HepG2 (cell line): ENCODE results near the gene HPCAL1. TPM values are rescaled to one million over a fixed set of nuclear protein-coding genes. Genes with fewer than 3 reads are reported as not detected.
A peak's percentile ranks its signal among the peaks of the same experiment; 100 is the strongest.

Experiments
- ATAC-seq: fragments of 200-7000 bp; cut with Tn5 transposase; 3 replicates; pipeline ENCODE4 v1.9.1; 2020; ENCODE audit warnings: mild to moderate bottlenecking, moderate library complexity
- BruUV-seq: library from RNA; stranded (reverse); fragments of 400-500 nt; replicated peaks from 2 replicates; lab custom pipeline; 2021; lab: Mats Ljungman, UMichigan
- CTCF ChIA-PET: fragments of 300-600 bp; formaldehyde crosslinking; extraction: SDS; loops from one replicate; lab custom pipeline; 2021; ENCODE audit warnings: low total read pairs, inconsistent platforms, low intra/inter-chr PET ratio; lab: Yijun Ruan, JAX
- POLR2A ChIA-PET: fragments of 350-600 bp; sonication (Branson Sonifier 250); formaldehyde crosslinking; loops from one replicate; lab custom pipeline; 2020; ENCODE audit warnings: antibody characterized with exemption, inconsistent platforms; lab: Yijun Ruan, JAX
- DNase-seq: peaks from one replicate; pipeline ENCODE4 v3.0.0-alpha.2; 2015; ENCODE audit warnings: low spot score
- FAIRE-seq: peaks from 3 replicates; lab custom pipeline; 2011; peaks lifted over from hg19 to GRCh38; lab: Jason Lieb, UNC
- H2AFZ ChIP-seq: one replicate; pipeline ENCODE4 v1.6.1; 2011; ENCODE audit warnings: low read length, inconsistent platforms
- H3K27ac ChIP-seq: fragments of 300-600 bp; 3 replicates; pipeline ENCODE4 v1.8.0; 2011; ENCODE audit warnings: mixed run types, mild to moderate bottlenecking, mixed read lengths, low read length, inconsistent platforms; ENCODE audit not compliant: insufficient read depth; ENCODE audit errors: extremely low read length
- H3K27me3 ChIP-seq, 2 experiments: fragments of 200-600 bp in 1 of 2; 2 replicates in 1 of 2; 3 replicates in 1 of 2; pipeline versions ENCODE4 v1.6.0 to v1.8.0; 2011; ENCODE audit warnings: low read length in 2 of 2, mild to moderate bottlenecking in 2 of 2, moderate library complexity in 2 of 2, inconsistent platforms in 1 of 2; ENCODE audit not compliant: insufficient read depth in 2 of 2, control insufficient read depth in 1 of 2
- H3K36me3 ChIP-seq, 2 experiments: fragments of 200-600 bp in 1 of 2; replicated peaks in 1 of 2; 2 replicates in 1 of 2; 3 replicates in 1 of 2; pipeline versions ENCODE4 v1.5.1 to v1.8.0; 2011; ENCODE audit warnings: low read length in 2 of 2, inconsistent platforms in 1 of 2; ENCODE audit not compliant: insufficient read depth in 2 of 2, control insufficient read depth in 1 of 2
- H3K4me1 ChIP-seq: 2 replicates; pipeline ENCODE4 v1.5.1; 2012; ENCODE audit warnings: low read length, inconsistent platforms; ENCODE audit not compliant: insufficient read depth
- H3K4me2 ChIP-seq: 2 replicates; pipeline ENCODE4 v1.6.0; 2011; ENCODE audit warnings: low read depth, low read length, inconsistent platforms
- H3K4me3 ChIP-seq, 3 experiments: fragments of 200-600 bp in 1 of 3; sonication (generic), shearing (Covaris generic) in 1 of 3; replicated peaks in 1 of 3; 2 replicates each; pipeline ENCODE4 v1.5.1; 2011 to 2016; ENCODE audit warnings: low read length in 3 of 3, inconsistent platforms in 2 of 3, low read depth in 2 of 3, mild to moderate bottlenecking in 2 of 3, control low read depth in 1 of 3, mixed read lengths in 1 of 3; ENCODE audit not compliant: insufficient read depth in 1 of 3
- H3K79me2 ChIP-seq: one replicate; pipeline ENCODE4 v1.6.1; 2011; ENCODE audit warnings: low read length, inconsistent platforms; ENCODE audit not compliant: insufficient read depth
- H3K9ac ChIP-seq: 2 replicates; pipeline ENCODE4 v1.6.0; 2011; ENCODE audit warnings: mild to moderate bottlenecking, low read depth, low read length, inconsistent platforms; ENCODE audit not compliant: insufficient read depth
- H3K9me3 ChIP-seq: 2 replicates; pipeline ENCODE4 v1.5.1; 2012; ENCODE audit warnings: mild to moderate bottlenecking, low read length
- H4K20me1 ChIP-seq: 2 replicates; pipeline ENCODE4 v1.6.0; 2011; ENCODE audit warnings: inconsistent platforms, mild to moderate bottlenecking, low read length, moderate library complexity; ENCODE audit not compliant: insufficient read depth
- CEBPG ChIP-seq: IDR thresholded peaks from 2 replicates; pipeline ENCODE4 v1.6.1; 2016
- CREB1 ChIP-seq, 2 experiments: fragments of 450-650 bp in 1 of 2; IDR thresholded peaks; 2 replicates each; pipeline ENCODE4 v1.6.1; 2016 to 2017; ENCODE audit warnings: control low read depth in 1 of 2, mild to moderate bottlenecking in 1 of 2, missing compliant biosample characterization in 1 of 2, missing genetic modification characterization in 1 of 2
- ETV5 ChIP-seq: IDR thresholded peaks from 2 replicates; pipeline ENCODE4 v1.6.1; 2018; ENCODE audit warnings: missing biosample characterization, missing genetic modification reagents, inconsistent platforms, borderline replicate concordance
- GABPA ChIP-seq, 2 experiments: IDR thresholded peaks; 2 replicates each; pipeline ENCODE4 v1.6.1; 2011 to 2016; ENCODE audit warnings: low read depth in 2 of 2, low read length in 1 of 2, missing biosample characterization in 1 of 2, missing genetic modification characterization in 1 of 2
- GABPB1 ChIP-seq: IDR thresholded peaks from 2 replicates; pipeline ENCODE4 v1.6.1; 2016; ENCODE audit warnings: mild to moderate bottlenecking, missing genetic modification reagents, moderate library complexity, missing compliant biosample characterization
- GATAD1 ChIP-seq: IDR thresholded peaks from 2 replicates; pipeline ENCODE4 v1.6.1; 2016; ENCODE audit warnings: missing genetic modification reagents, missing compliant biosample characterization
- HCFC1 ChIP-seq: fragments of 150-350 bp; IDR thresholded peaks from 2 replicates; pipeline ENCODE4 v1.6.1; 2014; ENCODE audit warnings: low read depth, low read length
- MIER2 ChIP-seq: IDR thresholded peaks from 2 replicates; pipeline ENCODE4 v1.6.1; 2016; ENCODE audit warnings: missing biosample characterization, missing genetic modification reagents
- NFYC ChIP-seq: IDR thresholded peaks from 2 replicates; pipeline ENCODE4 v1.6.1; 2016; ENCODE audit warnings: missing genetic modification reagents, missing compliant biosample characterization
- POGZ ChIP-seq: sonication (generic); formaldehyde crosslinking; IDR thresholded peaks from 2 replicates; pipeline ENCODE4 v1.4.0; 2020; ENCODE audit warnings: mild to moderate bottlenecking, missing genetic modification reagents
- POLR2A ChIP-seq, 2 experiments: IDR thresholded peaks; 2 replicates each; pipeline ENCODE4 v1.6.1; 2011; ENCODE audit warnings: low read depth in 2 of 2, low read length in 2 of 2, mild to moderate bottlenecking in 1 of 2, moderate library complexity in 1 of 2; ENCODE audit not compliant: insufficient read depth in 1 of 2
- RNF2 ChIP-seq: fragments of 450-650 bp; conservative IDR thresholded peaks from 2 replicates; pipeline ENCODE4 v1.6.1; 2016; ENCODE audit warnings: low read depth
- SKI ChIP-seq: fragments of 450-650 bp; IDR thresholded peaks from one replicate; pipeline ENCODE4 v1.6.1; 2018; ENCODE audit warnings: mild to moderate bottlenecking; ENCODE audit not compliant: partially characterized antibody
- SOX13 ChIP-seq, 3 experiments: fragments of 450-650 bp in 1 of 3; sonication (generic) in 1 of 3; formaldehyde crosslinking in 1 of 3; IDR thresholded peaks in 2 of 3; conservative IDR thresholded peaks in 1 of 3; 2 replicates each; pipeline versions ENCODE4 v1.5.0 to v1.6.1; 2016 to 2020; ENCODE audit warnings: antibody characterized with exemption in 1 of 3, mild to moderate bottlenecking in 1 of 3, missing compliant biosample characterization in 1 of 3, missing genetic modification reagents in 1 of 3, moderate library complexity in 1 of 3
- YEATS2 ChIP-seq: sonication (generic); formaldehyde crosslinking; IDR thresholded peaks from 2 replicates; pipeline ENCODE4 v1.4.0; 2020; ENCODE audit warnings: missing genetic modification reagents, borderline replicate concordance
- ZC3H13 ChIP-seq: sonication (generic); formaldehyde crosslinking; IDR thresholded peaks from 2 replicates; pipeline ENCODE4 v1.8.1; 2023; ENCODE audit warnings: mild to moderate bottlenecking, missing genetic modification reagents, moderate library complexity
- ZNF143 ChIP-seq: sonication (generic); formaldehyde crosslinking; IDR thresholded peaks from 2 replicates; pipeline ENCODE4 v1.4.0; 2020; ENCODE audit warnings: missing genetic modification reagents
- ZNF460 ChIP-seq: sonication (generic); formaldehyde crosslinking; IDR thresholded peaks from 2 replicates; pipeline ENCODE4 v1.5.1; 2020; ENCODE audit warnings: missing genetic modification reagents, mild to moderate bottlenecking, borderline replicate concordance
- ZNF501 ChIP-seq: sonication (generic); formaldehyde crosslinking; IDR thresholded peaks from 2 replicates; pipeline ENCODE4 v1.5.1; 2020; ENCODE audit warnings: mild to moderate bottlenecking, moderate library complexity, missing genetic modification reagents
- ZNF644 ChIP-seq: IDR thresholded peaks from 2 replicates; pipeline ENCODE4 v1.6.1; 2016; ENCODE audit warnings: low read depth
- ZNF782 ChIP-seq: sonication (generic); formaldehyde crosslinking; IDR thresholded peaks from 2 replicates; pipeline ENCODE4 v1.4.0; 2020; ENCODE audit warnings: missing genetic modification reagents, mild to moderate bottlenecking, borderline replicate concordance
- WGBS: methylation state at CpG from one replicate; pipeline ENCODE4 v1.1.6; 2017; ENCODE audit warnings: low lambda C conversion rate; 5-methylcytosine and 5-hydroxymethylcytosine counted together
- in situ Hi-C: cut with HindIII; loops from 2 replicates; pipeline ENCODE4 v1.10.0; 2017; ENCODE audit warnings: low pct_unique_long_range_greater_than_20kb; ENCODE audit not compliant: extremely low pct_ligation_motif_present
- intact Hi-C: fragments of 100-400 bp; cut with micrococcal nuclease; formaldehyde crosslinking; loops from one replicate; pipeline ENCODE4 v1.10.0; 2022; ENCODE audit not compliant: unreplicated experiment
- polyA plus RNA-seq, 8 experiments: library from polyadenylated mRNA; depleted of rRNA in 3 of 8; stranded (reverse) in 7 of 8; unstranded in 1 of 8; fragments of >200 nt; fragmentation: Illumina TruSeq in 4 of 8; extraction: Trizol in 4 of 8; gene quantifications; 2 replicates each; pipeline versions ENCODE4 v1.2.1 to v1.2.3, GENCODE V29; 2011 to 2016; ENCODE audit warnings: low read depth in 4 of 8, missing spikeins in 1 of 8, mixed read lengths in 1 of 8; ENCODE audit not compliant: insufficient read depth in 1 of 8
- total RNA-seq, 5 experiments: library from RNA; depleted of rRNA; stranded (reverse); fragments of >200 nt; fragmentation: Illumina TruSeq; extraction: Trizol; gene quantifications; 2 replicates each; pipeline ENCODE4 v1.2.3, GENCODE V29; 2016; ENCODE audit warnings: low read depth in 1 of 5
- TF ChIP-seq, protein P1 (sequence below): sonication (generic); formaldehyde crosslinking; IDR thresholded peaks from 2 replicates; pipeline ENCODE4 v1.5.1; 2020; ENCODE audit warnings: mild to moderate bottlenecking, moderate library complexity, missing genetic modification reagents

HPCAL1 gene
- total and polyA plus RNA-seq, 2 of the 13 experiments (the other 11 are each of a cell fraction or from before 2014, with no cell fraction given): 29.5 to 29.9 TPM

DNA sequence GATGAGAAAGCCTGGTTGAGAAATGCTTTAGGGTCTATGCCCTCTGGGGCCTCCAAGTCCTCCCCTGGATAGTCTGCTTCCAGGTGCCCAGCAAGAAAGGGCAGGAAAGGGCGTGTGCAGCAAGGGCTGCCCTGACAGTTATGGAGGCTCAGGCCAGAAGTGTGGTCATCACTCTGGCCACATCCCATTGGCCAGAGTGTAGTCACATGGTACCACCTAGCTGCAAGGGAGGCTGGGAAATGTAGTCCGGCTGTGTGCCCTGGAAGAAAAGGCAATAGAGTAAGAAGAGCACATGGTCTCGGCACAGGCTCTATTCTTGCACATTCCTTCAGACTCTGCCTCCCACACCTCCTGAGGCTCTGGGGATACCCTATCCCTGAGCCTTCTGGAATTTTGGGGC lies 109.7 kb downstream of the HPCAL1 start:
- in situ Hi-C loops: no loop called here
- peak; percentile 91 for TF ChIP-seq ZNF143 (CRISPR knock-in tag)
- TF ChIP-seq ZNF782 (CRISPR knock-in tag): no peak
- TF ChIP-seq CEBPG: no peak
- no peak for TF ChIP-seq ZNF644 (CRISPR knock-in tag)
- TF ChIP-seq SKI: no peak
- no peak for TF ChIP-seq RNF2
- no peak for TF ChIP-seq CREB1 (IDR thresholded peaks at IDR 0.05)
- TF ChIP-seq CREB1 (CRISPR knock-in tag; IDR thresholded peaks at IDR 0.05): peak; percentile 81
- TF ChIP-seq, protein P1, sequence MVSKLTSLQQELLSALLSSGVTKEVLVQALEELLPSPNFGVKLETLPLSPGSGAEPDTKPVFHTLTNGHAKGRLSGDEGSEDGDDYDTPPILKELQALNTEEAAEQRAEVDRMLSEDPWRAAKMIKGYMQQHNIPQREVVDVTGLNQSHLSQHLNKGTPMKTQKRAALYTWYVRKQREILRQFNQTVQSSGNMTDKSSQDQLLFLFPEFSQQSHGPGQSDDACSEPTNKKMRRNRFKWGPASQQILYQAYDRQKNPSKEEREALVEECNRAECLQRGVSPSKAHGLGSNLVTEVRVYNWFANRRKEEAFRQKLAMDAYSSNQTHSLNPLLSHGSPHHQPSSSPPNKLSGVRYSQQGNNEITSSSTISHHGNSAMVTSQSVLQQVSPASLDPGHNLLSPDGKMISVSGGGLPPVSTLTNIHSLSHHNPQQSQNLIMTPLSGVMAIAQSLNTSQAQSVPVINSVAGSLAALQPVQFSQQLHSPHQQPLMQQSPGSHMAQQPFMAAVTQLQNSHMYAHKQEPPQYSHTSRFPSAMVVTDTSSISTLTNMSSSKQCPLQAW: no peak
- peak; percentile 75 for TF ChIP-seq GABPB1 (CRISPR knock-in tag)
- TF ChIP-seq MIER2 (CRISPR knock-in tag): no peak
- TF ChIP-seq YEATS2: no peak
- TF ChIP-seq HCFC1: peak; percentile 78
- TF ChIP-seq ZNF460 (CRISPR knock-in tag): no peak
- TF ChIP-seq GABPA (IDR thresholded peaks at IDR 0.05; ENCODE audit: low read depth, low read length): no peak
- TF ChIP-seq GABPA (CRISPR knock-in tag; IDR thresholded peaks at IDR 0.05; ENCODE audit: low read depth): peak; percentile 76
- TF ChIP-seq GATAD1 (CRISPR knock-in tag): no peak
- TF ChIP-seq ZNF501 (CRISPR knock-in tag): 0 out of 2 replicates have a peak, but pooled peaks have one; percentile 32
- TF ChIP-seq ZC3H13 (CRISPR knock-in tag): no peak
- TF ChIP-seq POLR2A (IDR thresholded peaks at IDR 0.05; ENCODE audit: insufficient read depth in 1 of 2, low read depth in 2 of 2, low read length in 2 of 2): no peak
- TF ChIP-seq SOX13 (IDR thresholded peaks at IDR 0.05): no peak
- no peak for TF ChIP-seq SOX13 (CRISPR knock-in tag; conservative IDR thresholded peaks at IDR 0.05 in 1 of 2, IDR thresholded peaks at IDR 0.05 in 1 of 2)
- peak; percentile 89 for TF ChIP-seq NFYC (CRISPR knock-in tag)
- 0 out of 2 replicates have a peak, but pooled peaks have one; percentile 11 for TF ChIP-seq ETV5 (CRISPR knock-in tag)
- TF ChIP-seq POGZ (CRISPR knock-in tag): peak; percentile 88

More for the DNA sequence above, 109.7 kb downstream of the HPCAL1 start:
- Histone ChIP-seq H3K4me3 (no peak overlapping the region), H3K27me3 (no peaks in the 10 kb centered on the region), H3K79me2 (no peaks in the 10 kb centered on the region), H3K27ac (no peak overlapping the region), H2AFZ (no peak overlapping the region), H3K9ac (no peak overlapping the region), H3K9me3 (no peaks in the 10 kb centered on the region), H3K4me1 (peaks cover 21% of the 10 kb centered on the region), H3K36me3 (peaks cover 2 to 14% of the 10 kb centered on the region in 2 experiments; a peak in 4 of 5 replicates), H4K20me1 (no peaks in the 10 kb centered on the region; the same call in 1 of the 2 replicates), H3K4me2 (no peak overlapping the region)
- CTCF ChIA-PET: no interaction called here
- POLR2A ChIA-PET: no interaction called here
- WGBS: 96% methylated on average over 3 of the region's 3 CpGs
- FAIRE-seq (peak; percentile 40), DNase-seq (peak; percentile 61), ATAC-seq (peak; percentile 58)
- intact Hi-C loops: no loop called here
- BruUV-seq: no TSS peak
